GM23338 (cell line): ENCODE data around the gene TNIP1.

Source experiments
- CREB1 ChIP-seq: fragments of 250-450 bp; sonication (Bioruptor Pico); IDR thresholded peaks from 2 replicates; pipeline ENCODE4 v1.5.0; 2020; ENCODE audit warnings: low read depth, mild to moderate bottlenecking, moderate library complexity
- EZH2 ChIP-seq: fragments of 200-600 bp; sonication (generic); IDR thresholded peaks from one replicate; pipeline ENCODE4 v1.8.0; 2017; ENCODE audit warnings: antibody characterized with exemption, mild to moderate bottlenecking, low read depth; ENCODE audit not compliant: unreplicated experiment
- EZH2phosphoT487 ChIP-seq: fragments of 200-600 bp; sonication (generic); IDR thresholded peaks from one replicate; pipeline ENCODE4 v1.8.1; 2018; ENCODE audit warnings: antibody characterized with exemption; ENCODE audit not compliant: unreplicated experiment
- POLR2AphosphoS5 ChIP-seq: IDR thresholded peaks from 2 replicates; pipeline ENCODE4 v1.6.1; 2016; ENCODE audit warnings: antibody characterized with exemption, low read depth
- TF ChIP-seq, protein P1 (sequence below), 2 experiments: fragments of 200-600 bp in 1 of 2; sonication (generic) in 1 of 2; conservative IDR thresholded peaks; 2 replicates each; pipeline versions ENCODE4 v1.5.1 to v1.6.1; 2016 to 2017; ENCODE audit warnings: antibody characterized with exemption in 2 of 2, low read depth in 2 of 2, mild to moderate bottlenecking in 2 of 2, moderate library complexity in 1 of 2

DNA sequence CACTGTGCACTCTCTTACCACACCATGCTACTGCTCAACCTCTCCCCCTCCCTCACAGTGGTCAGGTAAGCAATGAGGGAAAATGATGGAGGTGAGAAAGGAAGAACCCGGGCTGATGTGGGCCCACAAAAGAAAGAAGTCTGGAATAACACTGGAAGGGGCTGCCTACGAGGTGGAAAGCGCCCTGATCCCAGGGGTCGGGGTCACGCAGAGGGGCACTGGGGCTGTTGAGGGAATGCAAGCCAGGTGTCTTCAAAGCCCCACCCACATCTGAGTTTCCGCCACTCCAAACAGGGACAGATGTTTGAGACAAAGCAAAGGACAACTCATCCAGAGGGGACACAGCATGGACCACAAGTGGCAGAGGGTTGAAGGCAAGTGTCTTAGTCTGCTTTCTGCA, 4.2 kb downstream of the TNIP1 start:
- TF ChIP-seq EZH2phosphoT487 (no peak), POLR2AphosphoS5 (no peak), CREB1 (no peak), EZH2 (no peak)
- TF ChIP-seq, protein P1, sequence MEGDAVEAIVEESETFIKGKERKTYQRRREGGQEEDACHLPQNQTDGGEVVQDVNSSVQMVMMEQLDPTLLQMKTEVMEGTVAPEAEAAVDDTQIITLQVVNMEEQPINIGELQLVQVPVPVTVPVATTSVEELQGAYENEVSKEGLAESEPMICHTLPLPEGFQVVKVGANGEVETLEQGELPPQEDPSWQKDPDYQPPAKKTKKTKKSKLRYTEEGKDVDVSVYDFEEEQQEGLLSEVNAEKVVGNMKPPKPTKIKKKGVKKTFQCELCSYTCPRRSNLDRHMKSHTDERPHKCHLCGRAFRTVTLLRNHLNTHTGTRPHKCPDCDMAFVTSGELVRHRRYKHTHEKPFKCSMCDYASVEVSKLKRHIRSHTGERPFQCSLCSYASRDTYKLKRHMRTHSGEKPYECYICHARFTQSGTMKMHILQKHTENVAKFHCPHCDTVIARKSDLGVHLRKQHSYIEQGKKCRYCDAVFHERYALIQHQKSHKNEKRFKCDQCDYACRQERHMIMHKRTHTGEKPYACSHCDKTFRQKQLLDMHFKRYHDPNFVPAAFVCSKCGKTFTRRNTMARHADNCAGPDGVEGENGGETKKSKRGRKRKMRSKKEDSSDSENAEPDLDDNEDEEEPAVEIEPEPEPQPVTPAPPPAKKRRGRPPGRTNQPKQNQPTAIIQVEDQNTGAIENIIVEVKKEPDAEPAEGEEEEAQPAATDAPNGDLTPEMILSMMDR (conservative IDR thresholded peaks at IDR 0.05; ENCODE audit: low read depth in 2 of 2): no peak
